COR-L47 (cell line): Measurements from ENCODE around the gene SLX9.
"Not testable (repeated sequence)": the region's sequence is repeated elsewhere in the genome, so short reads cannot be mapped to it uniquely, and the experiment has no call there.

ENCODE experiments used
- DNase-seq: peaks from one replicate; lab custom pipeline; 2025; lab: John Stamatoyannopoulos, UW

The SLX9 gene

DNA sequence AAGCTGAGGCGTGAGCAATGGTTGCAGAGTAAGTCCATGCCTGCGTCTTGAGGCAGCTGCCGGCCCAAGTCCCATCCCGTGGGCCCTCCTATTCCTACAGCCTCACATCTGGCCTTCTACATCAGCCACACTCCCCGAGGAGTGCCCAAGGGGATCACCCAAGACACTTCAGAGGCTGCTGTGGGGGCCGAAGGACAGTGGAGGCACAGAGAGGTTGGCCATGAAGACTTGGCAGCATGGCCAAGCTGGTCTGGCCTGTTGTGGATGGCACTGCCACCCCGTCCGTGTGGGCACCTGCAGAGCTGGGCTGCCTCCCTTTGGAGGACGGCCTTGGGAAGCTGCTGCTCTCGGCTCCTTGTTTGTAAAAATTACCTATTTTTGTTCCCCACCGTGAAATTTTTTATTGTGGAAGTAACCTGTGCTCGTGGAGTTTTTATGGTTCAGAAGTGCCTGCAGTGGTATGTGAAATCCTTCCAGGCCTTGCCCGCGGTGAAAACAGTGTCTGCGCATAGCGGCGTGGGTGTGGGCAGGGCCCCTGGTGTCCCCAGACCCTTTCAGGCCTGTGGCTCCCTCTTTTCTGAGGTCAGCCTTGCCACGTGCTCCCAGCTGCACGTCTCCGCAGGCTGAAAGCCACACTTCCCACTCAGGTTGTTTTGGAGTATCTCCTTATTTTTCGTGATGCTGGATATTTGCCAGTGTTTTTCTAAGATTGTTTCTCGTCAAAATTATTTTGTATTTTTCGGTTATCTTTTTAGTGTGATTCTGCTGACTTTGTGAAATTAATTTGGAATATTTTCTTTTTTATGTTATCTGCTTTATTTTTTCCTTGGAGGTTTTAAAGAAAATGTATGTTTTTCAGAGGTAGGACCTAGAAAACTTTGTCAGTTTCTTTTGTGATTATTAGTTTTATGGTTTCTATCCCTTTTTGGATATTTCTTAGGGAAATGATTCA lies 20.6 kb downstream of the SLX9 start:
- no peak for DNase-seq

DNA sequence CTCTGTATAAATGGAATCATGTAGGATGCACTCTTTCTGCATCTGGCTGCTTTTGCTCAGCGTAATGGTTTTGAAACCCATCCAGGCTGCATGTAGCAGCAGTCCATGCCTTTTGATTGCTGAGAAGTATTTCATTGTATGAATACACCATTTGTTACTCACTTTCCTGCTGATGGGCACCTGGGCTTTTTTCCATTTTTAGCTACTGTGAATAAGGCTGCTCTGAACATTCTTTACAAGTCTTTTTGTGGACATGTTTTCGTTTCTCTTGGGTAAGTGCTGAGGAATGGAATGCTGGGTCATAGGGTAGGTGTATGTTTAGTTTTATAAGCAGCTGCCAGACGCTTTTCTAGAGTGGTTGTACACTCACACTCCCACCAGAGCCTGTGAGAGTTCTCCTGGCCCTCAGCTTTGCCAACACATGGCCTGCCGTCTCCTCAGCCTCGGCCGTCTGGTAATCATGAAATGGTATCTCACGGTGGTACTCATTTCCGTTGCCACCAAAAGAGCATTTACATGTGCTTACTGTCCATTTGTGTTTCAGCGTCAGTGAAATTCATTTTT lies 22.7 kb downstream of the SLX9 start:
- no peak for DNase-seq

DNA sequence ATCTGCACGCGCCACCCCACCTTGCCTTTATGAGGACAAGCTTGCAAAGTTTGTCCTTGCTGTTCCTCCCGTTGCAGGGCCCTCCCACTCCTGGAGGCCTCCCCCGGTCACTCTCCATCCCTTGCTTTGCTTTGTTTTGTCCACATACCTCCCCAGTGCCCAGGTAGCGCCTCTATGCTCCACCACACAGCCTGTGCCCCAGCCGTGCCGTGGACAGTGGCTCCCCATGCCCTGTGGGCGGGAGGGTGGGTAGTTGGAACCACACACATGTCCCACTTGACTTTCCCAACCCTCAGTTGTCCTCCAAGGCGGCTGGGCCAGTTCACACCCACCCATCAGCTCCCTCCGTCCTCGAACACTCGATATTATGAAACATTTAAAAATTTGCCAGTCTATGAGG lies 24.6 kb downstream of the SLX9 start:
- DNase-seq: no peak

DNA sequence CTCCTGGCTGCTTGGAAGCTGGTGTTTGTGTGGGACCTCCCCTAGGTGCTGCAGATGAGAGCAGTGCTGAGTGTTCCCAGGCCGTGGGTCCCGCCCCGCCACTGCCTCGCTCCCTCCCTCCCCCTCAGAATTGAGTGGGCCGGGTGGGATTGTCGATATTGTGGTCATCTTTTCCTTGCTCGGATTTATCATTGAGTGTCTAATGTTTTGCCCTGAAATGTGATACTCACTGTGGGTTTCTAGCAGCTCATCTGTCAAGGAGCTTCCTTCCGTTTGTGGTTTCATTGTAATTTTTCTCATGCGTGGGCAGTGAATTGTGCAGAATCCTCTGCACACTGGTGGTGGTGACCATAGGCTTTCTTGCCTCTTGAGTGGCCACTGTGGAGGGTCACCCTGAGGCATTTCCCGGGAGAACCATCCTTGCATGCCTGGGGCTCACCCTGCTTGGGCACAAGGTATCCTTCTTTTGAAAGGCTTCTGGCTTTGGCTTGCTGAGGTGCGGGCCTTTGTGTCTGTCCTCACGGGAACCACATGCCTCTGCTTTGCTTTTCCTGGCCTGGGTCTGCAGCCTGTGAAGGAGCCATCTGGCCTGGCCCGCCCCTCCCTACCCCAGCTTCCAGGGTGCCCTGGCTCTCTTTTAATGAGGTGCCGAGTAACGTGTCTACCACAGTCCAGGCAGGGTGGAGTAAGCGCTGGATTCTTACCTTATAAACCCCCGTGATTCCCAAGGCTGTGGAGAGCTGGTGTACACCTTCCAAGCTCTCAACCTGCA lies 25.6 kb downstream of the SLX9 start:
- no peak for DNase-seq

DNA sequence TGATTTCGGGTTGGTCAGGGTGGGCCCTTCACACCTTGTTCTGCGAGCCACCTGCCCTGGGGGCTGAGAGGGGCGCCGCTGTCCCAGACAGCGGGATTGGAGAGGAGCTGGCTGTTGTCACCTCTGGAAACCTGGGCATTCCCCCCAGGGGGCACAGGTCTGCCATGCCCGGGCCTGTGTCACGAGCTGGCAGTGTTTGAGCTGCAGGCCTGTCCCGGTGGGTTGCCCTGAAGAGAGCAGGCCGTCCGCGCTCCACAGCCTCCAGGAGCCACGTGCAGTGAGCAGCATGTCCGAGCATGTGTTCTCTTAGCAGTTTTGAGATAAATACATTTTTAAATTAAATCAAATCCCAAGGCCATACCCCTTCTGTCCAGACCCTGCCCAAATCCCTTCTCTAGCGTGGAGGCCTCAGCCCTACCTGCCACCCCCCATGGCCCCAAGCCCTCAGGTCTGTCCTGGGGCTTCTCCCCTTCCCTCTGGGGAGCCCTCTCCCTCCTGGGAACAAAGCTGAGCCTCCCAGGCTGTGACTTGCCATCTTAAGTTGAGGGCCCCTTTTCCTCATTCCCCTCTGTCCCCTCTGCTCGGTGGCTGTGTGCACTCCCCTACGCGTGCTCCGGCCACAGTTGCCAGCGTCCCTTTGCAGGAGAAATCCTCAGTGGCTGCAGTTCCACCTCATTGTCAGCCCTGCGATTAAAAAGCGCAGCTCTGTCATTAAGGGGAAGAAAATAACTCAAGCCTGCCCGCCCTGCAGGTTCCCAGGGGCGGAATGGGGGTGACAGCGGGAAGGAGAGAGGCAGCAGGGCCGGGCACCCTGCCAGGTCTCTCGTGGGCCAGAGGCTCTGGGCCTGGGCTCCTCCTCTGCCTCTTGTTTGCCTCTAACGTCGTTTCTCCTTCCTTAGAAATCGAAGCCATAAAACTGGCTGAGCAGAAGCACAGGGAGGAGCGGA lies 26.6 kb downstream of the SLX9 start:
- no peak for DNase-seq

DNA sequence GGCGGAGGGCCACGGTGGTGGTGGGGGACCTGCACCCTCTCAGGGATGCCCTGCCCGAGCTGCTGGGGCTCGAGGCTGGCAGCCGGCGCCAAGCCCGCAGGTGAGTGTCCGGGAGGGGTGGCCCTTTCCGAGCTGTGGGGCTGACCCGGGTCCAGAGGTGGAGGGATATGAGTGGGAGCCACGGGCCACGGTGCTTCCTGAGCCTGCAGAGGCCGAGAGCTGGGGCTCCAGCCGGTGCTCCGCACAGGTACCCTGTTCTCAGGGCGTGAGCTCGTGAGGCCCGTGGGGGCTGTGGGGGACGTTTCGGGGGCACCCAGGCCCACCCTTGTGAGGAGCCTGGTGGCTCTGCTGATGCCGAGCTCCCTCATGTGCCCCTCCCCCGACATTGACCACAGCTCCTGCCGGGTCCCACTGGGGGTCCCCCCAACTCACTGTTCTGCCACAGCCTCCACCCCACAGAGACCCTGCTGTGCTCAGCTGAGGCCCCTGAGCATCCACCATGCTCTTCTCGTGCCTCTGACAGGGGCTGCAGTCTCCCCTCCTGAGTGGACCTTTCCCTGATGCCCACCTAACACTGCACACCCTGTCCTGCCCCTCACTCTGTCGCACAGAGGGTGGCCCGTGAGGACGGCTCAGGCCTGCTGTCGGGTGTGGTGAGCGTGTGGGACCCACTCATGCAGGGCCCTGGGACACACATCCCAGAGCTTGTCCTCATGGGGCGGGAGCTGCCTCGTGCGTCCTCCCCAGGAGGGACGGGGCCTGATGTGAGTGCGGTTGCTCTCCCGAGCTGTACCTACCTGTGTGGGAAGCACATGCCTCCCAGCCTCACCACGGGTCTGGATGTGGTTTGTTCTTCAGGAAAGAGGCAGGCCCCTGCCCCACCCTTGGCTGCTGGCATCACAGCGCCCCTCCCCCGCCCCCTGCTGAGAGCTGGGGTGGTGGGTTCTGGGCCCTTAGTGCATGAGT lies 27.5 kb downstream of the SLX9 start:
- DNase-seq: no peak

DNA sequence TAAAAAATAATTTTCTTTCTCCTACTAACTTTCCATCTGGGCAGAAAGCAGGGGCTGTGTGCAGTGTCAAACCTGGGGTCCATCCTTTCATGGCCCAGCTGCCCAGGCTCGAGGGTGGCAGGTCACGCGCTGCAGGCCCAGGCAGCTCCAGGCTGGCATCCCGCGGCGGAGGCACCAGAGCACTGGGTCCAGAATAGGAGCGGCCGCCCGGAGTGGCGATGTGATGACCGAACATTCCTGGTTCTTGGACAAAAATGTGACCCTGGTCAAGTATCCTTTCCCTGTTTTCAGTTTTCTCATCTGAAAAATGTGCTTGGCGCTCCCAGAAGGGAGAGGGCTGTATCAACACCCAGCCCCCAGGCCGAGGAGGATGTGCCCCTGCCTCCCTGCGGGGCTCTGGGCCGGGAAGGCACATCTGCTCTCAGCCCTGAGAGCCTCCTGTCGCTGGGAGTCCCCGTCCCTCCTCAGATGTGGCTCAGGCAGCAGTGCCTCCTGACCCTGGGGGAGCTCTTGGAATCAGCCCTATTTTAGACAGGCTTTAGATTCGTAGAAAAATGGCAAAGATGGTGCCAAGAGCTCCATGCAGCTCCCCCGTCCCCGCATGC lies 29.3 kb downstream of the SLX9 start:
- no peak for DNase-seq

DNA sequence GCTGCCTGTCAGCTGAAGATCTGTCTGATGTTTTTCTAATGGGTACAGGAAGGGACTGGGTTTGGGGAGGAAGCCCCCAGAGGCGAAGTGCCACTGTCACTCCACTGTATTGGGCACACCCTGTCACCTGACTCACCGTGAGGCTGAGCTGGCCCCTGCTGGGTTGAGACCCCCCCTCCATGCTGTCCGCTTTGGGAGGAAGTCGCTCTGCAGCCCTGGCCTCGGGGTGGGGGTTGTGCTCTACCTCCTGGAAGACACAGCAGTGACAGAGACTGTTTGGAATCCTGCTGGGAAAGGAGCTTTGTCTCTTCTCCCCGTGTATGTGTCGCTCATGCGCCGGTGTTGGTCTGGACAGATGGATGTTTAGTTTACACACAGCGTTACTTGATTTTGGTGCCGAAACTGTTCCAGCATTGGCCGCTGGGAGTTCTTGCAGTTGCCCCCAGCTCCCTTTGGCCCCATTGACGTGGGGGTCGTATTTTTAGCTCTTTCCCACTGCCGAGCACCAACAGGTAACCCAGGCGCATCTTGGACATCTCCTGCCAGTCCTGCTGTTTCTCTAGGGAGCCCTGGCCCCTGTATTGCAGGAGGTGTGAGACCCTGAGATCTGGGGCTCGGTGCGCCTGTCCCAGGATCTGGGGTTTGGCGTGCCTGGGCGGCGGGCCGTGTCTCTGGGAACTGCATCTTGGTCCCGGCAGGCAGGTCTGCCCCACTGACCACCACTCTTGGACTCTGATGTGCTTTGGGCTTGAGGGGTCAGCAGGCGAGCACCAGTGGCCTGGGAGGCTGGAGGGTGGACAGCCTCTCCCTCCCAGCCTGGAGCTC lies 30.3 kb downstream of the SLX9 start:
- DNase-seq: no peak

DNA sequence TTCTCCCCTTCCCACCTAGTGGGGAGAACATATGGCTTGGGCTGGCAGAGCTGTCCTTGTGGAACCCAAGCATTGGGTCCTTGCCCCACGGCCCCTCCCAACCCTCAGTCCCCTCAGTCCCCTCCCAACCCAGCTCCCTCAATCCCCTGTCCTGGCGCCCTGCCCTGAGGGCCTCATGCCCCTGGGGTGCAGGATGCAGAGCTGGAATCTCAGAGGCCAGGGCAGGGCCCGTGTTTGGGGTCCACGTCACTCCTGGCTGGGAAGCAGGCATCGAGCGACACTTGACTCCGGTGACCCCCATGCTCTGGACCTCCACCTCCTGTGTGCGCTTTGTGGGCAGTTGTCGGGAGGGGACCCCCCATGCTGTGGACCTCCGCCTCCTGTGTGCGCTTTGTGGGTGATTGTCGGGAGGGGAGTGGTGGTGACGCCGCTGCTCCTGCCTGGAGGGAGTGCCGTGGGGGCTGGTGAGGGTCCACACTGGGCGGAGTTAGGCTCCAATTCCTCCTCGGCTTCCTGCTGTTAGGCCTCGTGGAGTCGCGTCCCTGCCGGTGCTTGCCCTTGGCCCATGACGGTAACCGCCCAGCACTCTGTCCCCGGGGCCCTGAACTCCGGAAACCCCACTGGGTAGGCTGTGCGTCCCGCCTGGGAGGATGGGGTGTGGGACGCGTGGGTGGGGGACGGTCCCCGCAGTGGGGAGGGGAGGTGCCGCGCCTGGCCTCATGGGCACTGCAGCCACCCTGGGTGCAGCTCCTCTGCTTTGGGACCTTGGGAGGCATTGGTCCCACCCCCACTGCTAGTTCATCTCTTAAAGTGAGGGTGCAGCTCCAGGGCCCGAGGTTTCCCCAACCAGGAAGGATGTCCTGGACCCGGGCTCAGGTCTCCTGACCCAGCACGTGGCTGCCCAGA lies 31.2 kb downstream of the SLX9 start:
- no peak for DNase-seq

DNA sequence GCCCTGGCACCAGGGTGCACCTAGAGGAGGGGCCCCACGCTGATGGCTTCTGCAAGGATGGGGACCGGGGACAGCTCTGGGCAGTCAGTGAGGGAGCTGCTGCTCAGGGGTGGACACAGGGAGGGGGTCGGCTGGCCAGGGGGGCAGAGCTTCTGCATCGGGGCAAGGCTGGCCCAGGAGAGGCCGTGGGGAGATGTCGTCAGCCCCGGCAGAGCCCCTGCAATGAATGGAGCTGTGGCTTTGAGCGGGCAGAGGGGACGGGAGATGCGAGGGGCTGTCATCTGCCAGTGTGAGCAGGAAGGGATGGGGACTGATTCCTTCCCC lies 31.8 kb downstream of the SLX9 start:
- DNase-seq: no peak

DNA sequence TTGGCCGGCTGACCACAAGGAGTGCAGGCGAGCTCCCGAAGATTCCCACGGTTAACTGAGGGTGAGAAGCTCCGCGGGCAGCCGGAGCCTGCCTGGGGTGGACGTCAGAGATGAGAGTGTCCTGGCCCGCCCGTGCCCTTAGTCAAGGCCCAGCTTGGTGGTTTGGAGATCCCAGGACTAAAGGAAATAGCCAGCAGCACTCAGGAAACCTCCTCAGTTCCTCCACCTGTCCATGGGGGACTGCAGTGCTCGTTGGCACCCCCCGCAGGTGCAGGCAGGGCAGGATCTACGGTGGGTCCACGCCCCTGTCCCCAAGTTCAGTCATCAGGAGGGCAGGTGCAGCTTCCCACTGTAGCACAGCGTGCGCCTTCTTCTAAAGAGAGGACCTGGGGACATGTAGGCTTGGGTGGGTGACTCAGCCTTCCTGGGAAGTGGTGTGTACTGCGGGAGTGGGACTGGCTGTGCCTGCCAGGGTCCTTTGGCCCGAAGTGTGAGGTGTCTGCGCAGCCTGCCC lies 32.5 kb downstream of the SLX9 start:
- no peak for DNase-seq

DNA sequence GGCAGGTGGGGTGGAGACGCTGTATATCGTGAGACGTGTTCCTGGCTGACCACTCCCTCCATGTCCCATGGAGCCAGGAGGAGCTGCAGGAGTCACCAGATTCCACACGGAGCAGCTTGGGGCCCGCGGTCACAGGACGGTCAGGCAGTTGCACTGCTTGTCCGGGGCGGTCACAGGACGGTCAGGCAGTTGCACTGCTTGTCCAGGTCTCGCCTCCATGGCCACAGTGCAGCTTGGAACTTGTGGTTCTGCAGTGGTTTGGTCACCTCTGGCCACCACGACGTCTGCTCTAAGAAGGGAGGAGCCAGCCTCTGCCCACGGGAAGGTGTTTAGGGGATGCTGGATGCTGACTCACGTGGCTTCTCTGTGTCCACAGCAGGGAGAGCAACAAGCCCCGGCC lies 33.0 kb downstream of the SLX9 start:
- no peak for DNase-seq

DNA sequence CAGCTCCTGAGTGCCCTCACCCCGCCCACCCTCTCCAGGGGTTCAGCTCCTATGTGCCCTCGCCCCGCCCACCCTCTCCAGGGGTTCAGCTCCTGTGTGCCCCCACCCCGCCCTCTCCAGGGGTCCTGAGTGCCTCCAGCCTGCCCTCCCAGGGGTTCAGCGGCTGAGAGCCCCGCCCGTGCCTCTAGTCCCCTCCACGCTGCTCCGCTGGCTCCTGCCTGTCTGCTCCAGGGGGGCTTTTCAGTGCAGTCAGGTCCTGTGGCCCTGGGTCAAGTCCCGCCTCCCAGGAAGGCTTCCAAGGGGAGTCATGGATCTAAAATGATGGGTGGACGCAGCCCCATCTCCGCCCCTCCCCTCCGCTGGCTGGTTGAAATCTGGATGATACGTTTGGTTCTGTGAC lies 33.8 kb downstream of the SLX9 start:
- no peak for DNase-seq

DNA sequence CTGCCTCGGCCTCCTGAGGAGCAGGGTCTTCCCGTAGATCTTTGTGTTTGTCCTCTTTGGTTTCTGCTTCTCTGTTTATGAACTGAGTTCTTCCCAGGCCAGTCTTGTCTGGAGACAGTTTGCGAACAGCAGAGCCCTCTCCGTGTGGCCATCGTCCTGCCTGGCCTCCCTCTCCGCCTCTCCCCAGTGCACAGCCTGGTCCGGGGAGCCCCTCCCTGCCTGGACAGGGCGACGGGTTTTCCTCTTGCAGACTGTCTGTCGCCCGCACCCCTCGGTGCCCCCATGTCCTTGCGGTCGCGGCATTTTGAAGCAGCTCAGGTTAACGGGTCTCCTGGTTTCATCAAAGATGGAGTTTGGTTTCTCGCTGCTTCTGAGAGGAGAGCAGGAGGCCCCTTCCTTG lies 34.8 kb downstream of the SLX9 start:
- DNase-seq: no peak

DNA sequence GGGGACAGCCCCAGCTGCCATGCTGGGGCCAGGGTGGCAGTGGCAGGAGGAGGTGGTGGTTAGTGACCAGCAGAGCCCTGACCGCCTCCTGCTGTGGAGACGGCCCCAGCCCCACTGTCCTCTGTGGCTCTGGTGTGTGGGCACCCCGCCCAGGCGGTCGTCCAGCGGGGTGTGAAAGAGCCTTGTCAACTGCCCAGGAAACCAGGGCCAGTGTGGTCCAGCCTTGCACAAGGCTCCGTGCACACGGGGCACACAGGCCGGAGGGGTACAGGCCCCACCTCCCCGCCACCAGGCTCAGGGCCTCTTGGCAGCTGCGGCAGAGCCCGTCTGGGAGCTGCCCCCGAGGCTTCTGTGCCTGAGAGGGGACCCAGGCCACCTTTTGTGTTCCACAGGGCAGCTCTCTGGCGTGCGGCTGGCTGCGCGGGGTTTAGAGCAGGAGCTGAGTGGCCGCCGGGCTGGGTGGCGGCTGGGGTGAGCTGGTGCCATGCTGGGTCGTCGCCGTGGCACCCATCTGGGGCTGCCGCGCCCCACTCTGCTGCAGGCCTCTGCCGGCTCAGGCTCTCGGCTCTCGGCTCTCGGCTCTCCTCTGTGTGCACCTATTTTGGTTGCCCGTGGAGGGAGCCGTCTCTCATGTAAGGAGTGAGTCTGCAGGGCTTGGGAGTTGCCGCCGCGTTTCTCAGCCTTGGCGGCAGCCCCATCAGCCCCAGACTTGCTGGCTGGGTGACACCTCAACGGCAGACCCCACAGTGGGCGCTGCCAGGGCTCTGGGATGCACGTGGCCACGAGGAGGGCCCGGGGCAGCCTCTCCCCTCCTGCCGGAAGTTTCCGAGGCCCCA lies 36.1 kb downstream of the SLX9 start:
- DNase-seq: no peak

DNA sequence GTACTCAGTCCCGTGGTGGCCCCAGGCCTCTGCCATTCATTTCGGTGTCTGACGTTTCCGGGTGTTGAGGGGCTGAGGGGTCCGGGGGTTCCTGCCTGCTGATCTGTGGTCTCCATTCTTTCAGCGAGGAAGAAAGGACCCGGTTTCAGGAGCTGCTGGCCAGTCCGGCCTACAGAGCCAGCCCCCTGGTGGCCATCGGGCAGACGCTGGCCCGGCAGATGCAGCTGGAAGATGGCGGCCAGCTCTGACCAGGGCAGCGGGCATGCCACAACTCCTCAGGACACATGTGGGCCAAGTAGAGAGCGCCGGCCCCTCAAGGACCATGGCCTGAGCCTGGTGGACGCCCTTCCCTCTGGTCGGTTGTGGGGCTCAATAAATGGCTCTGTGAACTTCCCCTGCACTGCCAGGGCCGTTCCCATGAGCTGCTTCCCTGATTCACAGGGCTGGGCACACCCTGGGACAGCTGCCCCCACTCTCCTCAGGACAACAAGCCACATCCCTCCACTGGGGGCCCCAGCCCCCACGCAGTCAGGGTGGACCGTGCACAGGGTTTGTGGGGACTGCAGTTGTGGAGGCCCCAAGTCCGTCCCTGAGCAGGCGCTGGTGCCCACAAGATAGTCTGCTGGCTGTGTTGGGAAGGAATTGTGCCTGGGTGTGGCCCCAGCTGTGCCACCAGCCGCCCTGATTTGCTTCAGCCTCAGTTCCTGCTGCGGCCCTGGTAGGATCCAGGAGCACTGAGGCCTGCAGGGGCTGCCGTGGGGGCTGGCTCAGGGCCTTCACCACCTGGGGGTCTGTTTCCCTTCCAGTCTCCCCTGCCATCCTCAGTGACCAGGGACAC lies 36.9 kb downstream of the SLX9 start:
- not testable (repeated sequence) for DNase-seq
